GM20000 (cell line): ENCODE results near the gene CROCC2.

Experiments used
- DNase-seq: peaks from one replicate; pipeline ENCODE4 v3.0.0; 2012; ENCODE audit warnings: low spot score
- CTCF ChIP-seq: IDR thresholded peaks from 2 replicates; pipeline ENCODE4 v1.5.1; 2012; ENCODE audit warnings: mild to moderate bottlenecking, control low read depth; ENCODE audit errors: extremely low read depth, missing control alignments

The CROCC2 gene

GRCh38 chr2:241030333-241030680 is 124.2 kb downstream of the CROCC2 start:
- no peak for TF ChIP-seq CTCF

GRCh38 chr2:241030883-241031282 is 124.7 kb downstream of the CROCC2 start:
- no peak for DNase-seq
- no peak for TF ChIP-seq CTCF

More at GRCh38 chr2:241030333-241030680, 124.2 kb downstream of the CROCC2 start:
- DNase-seq: no peak

- no peak for TF ChIP-seq CTCF
- DNase-seq: no peak
These were observed 125.5 kb downstream of the CROCC2 start for GRCh38 chr2:241031436-241032165.

- no peak for DNase-seq
- TF ChIP-seq CTCF: no peak
These were observed 127.3 kb downstream of the CROCC2 start for GRCh38 chr2:241033336-241033987.

GRCh38 chr2:241033994-241034393 is 127.9 kb downstream of the CROCC2 start:
- TF ChIP-seq CTCF: no peak
- no peak for DNase-seq

GRCh38 chr2:241034490-241035141 is 128.5 kb downstream of the CROCC2 start:
- no peak for TF ChIP-seq CTCF
- DNase-seq: no peak
